Cardiac septum (tissue), 1 donor: ENCODE measurements around the gene SENP6. TPM values are rescaled to one million over a fixed set of nuclear protein-coding genes. Genes with fewer than 3 reads are reported as not detected.
"Not testable (repeated sequence)": the region's sequence is repeated elsewhere in the genome, so short reads cannot be mapped to it uniquely, and the experiment has no call there.

ENCODE experiments used
- DNase-seq: peaks from one replicate; pipeline ENCODE4 v3.0.0-alpha.2; 2020; ENCODE audit warnings: low spot score
- intact Hi-C: fragments of 100-400 bp; cut with DNase I; formaldehyde crosslinking; loops from one replicate; pipeline ENCODE4 v1.14.0; 2022
- total RNA-seq: library from RNA; stranded (reverse); fragmentation: NEBNext Ultra II Directional; extraction: Animal tissue kit (Norgen Biotek cat#: 25700); gene quantifications from one replicate; pipeline ENCODE4 v1.2.1, GENCODE V29; 2021
- donor health status: DM: no; HTN: no; CAD: no.

The SENP6 gene
- total RNA-seq, 1 donor from 2014 or later = 68.0 TPM

DNA sequence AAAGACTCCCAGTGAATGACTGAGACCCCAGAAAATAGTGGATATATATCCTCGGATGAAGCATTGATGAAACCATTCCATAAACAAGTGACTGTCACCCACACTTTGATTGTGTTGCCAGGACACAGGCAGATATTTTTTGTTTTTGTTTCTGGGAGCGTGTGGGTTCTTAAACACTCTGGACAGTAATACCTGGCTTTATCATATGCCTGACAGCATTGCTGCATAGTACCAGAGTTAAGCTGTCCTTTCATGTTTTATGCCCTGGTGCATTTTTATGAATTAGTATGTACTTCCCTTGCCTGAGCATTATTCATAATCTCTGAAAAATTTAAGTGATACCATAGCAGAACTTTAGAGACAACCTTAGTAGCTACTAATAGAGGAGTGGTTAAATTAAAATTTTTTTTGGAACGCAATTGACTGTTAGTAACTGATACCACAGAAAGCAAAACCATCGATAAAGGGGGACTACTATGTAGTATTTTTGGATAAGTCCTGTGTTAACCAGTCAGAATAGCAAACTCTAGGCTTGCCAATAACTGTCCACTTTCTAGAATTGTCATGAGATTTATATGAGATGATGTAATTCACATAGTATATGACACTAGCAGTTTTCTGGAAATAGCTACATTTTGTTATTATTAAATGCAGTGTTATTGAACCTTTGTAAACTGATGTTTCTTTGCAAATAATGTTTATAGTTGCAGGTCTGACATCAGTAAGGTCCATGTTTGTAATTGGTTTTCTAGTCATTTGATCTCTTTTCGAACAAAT lies 30.4 kb downstream of the SENP6 start:
- no peak for DNase-seq
- intact Hi-C loops = no loop called here

- intact Hi-C loops = no loop called here
- DNase-seq = no peak
These were observed 31.4 kb downstream of the SENP6 start for GRCh38 chr6:75633045-75633444.

- DNase-seq = no peak
- intact Hi-C loops = no loop called here
These were observed 40.6 kb downstream of the SENP6 start for GRCh38 chr6:75642311-75642710.

DNA sequence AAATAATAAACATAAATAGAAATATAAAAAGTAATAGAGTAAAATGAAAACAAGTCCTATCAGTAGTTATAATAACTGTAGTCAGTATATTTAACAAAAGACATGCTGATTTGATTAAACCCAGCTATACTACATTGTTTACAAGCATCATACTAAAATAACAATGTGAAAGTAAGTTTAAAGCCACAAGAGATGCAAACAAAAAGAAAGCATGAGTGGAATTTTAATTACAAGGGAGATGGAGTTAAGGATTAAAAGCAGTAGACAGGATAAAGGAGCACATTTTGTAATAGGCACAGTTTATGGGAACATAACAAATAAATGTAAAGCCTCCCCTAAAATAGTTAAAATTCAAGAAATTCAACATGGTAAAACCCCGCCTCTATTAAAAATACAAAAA lies 41.5 kb downstream of the SENP6 start:
- DNase-seq = no peak
- intact Hi-C loops = no loop called here

DNA sequence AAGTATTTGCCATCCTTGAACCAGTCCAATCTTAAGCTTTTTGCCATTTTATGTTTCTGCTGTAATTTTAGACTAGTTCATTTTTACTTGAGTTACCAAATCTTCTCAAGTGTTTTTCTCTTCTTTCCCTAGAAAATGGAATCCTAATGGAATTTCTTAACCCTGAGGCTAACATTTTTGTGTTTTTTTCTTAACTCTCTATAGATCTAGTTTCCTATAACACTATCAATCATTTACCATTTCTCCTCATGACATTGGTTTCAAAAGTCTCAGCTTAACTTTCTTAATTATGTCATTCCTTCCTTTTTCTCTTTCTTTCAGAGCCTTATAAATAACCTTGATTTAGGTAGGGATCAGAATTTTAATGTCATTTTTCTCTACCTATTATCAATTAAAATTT lies 54.8 kb downstream of the SENP6 start:
- no peak for DNase-seq
- intact Hi-C loops = no loop called here

DNA sequence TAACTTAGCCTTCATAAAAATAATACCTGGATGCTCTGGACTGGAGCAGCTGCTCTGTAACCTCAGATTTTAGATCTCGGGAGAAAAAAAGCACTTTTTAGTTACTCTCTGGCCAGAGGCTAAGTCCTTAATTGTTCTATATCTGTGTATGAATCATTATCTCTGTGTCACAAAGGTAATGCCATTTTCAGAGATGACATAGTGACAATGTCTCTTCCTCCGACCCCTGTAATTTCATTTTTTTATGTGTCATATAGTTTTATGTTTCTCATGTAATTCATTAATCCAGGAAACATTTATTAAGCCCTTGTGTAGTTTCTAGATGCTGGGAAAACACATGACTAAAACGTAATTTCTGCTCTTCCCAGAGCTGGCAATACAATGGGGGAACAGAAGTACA lies 55.6 kb downstream of the SENP6 start:
- no peak for DNase-seq
- intact Hi-C loops = no loop called here

GRCh38 chr6:75666592-75666991 lies 64.9 kb downstream of the SENP6 start:
- intact Hi-C loops = no loop called here
- no peak for DNase-seq

GRCh38 chr6:75673884-75674283 lies 72.2 kb downstream of the SENP6 start:
- DNase-seq = no peak
- intact Hi-C loops = no loop called here

GRCh38 chr6:75676377-75676776 lies 74.7 kb downstream of the SENP6 start:
- intact Hi-C loops = no loop called here

DNA sequence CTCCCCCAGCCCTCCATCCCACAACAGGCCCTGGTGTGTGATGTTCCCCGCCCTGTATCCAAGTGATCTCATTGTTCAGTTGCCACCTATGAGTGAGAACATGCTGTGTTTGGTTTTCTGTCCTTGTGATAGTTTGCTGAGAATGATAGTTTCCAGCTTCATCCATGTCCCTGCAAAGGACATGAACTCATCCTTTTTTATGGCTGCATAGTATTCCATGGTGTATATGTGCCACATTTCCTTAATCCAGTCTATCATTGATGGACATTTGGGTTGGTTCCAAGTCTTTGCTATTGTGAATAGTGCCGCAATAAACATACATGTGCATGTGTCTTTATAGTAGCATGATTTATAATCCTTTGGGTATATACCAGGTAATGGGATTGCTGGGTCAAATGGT lies 80.9 kb downstream of the SENP6 start:
- DNase-seq, intact Hi-C loops: not testable (repeated sequence)

More at GRCh38 chr6:75676377-75676776, 74.7 kb downstream of the SENP6 start:
- DNase-seq = no peak

GRCh38 chr6:75683005-75683404 lies 81.3 kb downstream of the SENP6 start:
- intact Hi-C loops, DNase-seq: not testable (repeated sequence)

GRCh38 chr6:75687535-75687934 lies 85.9 kb downstream of the SENP6 start:
- intact Hi-C loops, DNase-seq: not testable (repeated sequence)

- intact Hi-C loops, DNase-seq: not testable (repeated sequence)
These were observed 86.3 kb downstream of the SENP6 start for GRCh38 chr6:75687937-75688336.

- no peak for DNase-seq
- intact Hi-C loops = no loop called here
These were observed 87.9 kb downstream of the SENP6 start for GRCh38 chr6:75689576-75689975.

DNA sequence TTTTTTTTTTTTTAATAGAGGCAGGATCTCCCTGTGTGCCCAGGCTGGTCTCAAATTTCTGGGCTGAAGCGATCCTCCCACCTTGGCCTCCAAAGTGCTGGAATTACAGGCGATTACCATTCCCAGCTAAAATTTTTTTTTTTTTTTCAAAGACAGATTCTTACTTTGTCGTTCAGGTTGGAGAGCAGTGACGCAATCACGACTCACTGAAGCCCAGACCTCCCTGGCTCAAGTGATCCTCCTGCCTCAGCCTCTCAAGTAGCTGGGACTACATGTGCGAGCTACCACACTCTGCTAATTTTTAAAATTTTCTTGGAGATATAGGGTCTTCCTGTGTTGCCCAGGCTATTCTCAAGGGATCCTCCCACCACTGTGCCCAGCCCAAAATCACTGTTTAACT lies 89.3 kb downstream of the SENP6 start:
- DNase-seq = no peak
- intact Hi-C loops = no loop called here

DNA sequence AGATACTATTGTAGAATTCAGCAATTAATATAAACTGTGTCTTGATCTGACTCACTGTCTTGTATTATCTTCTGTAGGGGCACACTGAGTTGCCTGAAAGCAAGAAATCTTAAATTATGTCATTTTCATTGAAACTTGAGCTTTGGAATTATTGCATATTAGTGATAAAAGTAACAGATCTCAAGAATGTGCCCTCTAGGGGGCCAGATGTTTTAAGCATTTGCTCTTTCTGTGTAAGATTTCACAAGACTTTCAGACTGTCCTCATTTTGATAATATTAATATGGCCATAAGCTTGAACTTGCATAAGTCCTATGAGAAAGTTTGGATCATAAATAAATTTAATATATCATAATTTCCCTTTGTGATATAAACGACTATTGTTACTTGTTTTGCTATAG lies 91.9 kb downstream of the SENP6 start:
- intact Hi-C loops = no loop called here
- no peak for DNase-seq

DNA sequence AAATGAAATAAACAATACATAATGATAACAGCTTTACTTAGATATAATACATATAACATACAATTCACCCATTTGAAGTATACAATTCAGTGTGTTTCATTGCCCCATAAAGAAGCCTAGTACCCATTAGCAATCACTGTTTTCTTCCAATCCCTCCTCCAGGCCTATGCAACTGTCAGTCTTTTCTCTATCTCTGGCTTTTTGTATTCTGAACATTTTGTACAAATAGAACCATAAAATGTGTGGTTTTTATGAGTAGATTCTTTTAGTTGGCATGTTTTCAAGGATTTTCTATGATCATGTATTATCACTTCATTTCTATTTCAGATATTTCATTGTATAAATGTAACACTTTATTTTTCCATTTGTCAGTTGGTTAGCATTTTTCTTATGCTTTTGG lies 92.7 kb downstream of the SENP6 start:
- no peak for DNase-seq
- intact Hi-C loops = no loop called here

GRCh38 chr6:75708334-75708733 lies 106.7 kb downstream of the SENP6 start:
- DNase-seq, intact Hi-C loops: not testable (repeated sequence)

GRCh38 chr6:75711173-75711572 lies 109.5 kb downstream of the SENP6 start:
- intact Hi-C loops = no loop called here
- no peak for DNase-seq

- no peak for DNase-seq
- intact Hi-C loops = no loop called here
These were observed 117.5 kb downstream of the SENP6 start for GRCh38 chr6:75719133-75719532.

DNA sequence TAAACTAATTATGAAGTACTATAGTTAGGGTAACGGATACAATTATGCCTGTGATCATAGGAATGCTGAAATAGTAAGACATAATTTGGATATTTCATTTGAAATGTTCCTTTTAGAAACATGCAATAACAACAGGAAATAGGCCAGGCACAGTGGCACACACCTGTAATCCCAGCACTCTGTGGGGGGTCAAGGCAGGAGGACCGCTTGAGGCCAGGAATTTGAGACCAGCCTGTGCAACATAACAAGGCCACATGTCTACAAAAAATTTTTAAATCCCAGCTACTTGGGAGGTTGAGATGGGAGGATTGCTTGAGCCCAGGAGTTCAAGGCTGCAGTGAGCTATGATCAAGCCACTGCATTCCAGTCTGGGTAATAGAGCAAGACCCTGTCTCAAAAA lies 121.7 kb downstream of the SENP6 start:
- DNase-seq = no peak
- intact Hi-C loops = no loop called here

DNA sequence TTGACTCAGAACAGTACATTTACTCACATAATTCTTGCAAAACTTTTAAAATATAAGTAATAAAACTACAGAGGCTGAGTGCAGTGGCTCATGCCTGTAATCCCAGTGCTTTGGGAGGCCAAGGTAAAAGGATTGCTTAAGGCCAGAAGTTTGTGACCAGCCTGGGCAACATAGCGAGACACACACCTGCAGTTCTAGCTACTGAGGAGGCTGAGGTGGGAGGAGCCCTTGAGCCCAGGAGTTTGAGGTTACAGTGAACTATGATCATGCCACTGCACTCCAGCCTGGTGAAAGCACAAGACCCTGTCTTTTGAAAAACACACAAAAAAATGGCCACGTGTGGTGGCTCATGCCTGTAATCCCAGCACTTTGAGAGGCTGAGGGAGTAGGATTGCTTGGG lies 125.5 kb downstream of the SENP6 start:
- DNase-seq = no peak
- intact Hi-C loops = no loop called here
